Activated CD4-positive, alpha-beta T cell treated with anti-CD3 and anti-CD28 coated beads, Interleukin-2, amount 50 U/mL, for 16 hours (primary cell): Measurements from ENCODE around the gene YLPM1.
A peak's percentile ranks its signal among the peaks of the same experiment; 100 is the strongest.

Experiments used
- DNase-seq: peaks from one replicate; pipeline ENCODE4 v3.0.0-alpha.2; 2020

YLPM1 gene

DNA sequence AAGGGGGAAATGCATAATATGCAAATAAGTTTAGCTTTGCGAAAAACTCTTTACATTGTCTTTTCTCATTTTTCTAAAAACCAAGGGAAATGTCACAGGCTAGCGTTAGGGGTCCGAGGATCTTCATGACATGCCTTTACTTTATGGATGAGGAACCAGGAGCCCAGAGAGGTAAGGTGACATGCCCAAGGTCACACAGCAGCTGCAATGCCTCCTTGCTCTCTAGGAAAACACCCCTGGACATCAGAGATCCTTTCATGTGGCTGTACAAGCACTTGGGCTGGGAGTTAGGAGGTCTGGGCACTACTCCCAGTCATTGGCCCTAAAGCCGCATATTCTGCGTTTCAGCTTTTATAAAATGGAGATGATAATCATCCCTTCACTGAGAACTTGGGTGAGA, 112.1 kb downstream of the YLPM1 start:
- DNase-seq, result no peak

DNA sequence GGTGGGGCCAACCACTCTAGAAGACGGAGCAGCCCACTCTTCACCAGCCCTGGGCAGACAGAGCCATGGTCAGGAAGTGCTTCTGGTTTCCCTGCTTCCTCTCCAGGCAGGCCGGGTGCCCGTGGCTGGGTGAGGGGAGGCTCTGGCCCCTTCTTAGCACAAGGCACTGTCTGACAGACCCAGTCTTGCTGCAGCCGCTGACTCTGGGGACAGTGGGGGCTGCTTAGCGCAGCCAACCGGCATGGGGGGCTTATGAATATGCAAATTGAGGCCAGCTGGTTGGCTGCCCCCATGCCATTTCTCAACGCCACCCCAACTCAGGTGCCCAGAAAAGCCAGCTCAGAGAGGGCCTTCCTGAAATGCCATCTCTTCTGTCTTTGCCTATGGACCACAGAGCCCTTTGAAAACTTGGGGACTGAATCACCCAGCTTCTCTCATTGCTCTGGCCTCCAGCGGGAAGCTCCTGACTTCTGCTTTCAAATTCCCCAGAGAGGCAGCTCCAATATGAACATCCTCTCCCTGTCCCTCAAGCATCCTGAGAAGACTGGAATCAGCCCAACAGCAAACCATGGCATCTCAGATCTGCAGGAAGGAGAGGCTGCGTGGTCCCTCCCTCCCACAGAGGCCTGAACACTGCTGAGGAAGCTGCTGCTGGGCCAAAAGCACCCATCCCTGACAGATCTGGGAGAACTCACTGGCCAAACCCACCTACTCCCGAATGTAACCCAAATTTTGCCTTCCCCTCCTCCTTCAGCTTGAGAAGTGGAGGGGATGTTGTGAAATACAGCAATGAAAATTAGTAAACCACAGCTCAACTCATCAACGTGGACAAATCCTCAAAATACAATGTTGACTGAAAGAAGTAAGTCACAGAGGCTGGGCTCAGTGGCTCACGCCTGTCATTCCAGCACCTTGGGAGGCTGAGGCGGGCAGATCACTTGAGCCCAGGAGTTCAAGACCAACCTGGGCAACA, 113.1 kb downstream of the YLPM1 start, which contains the start of gene PROX2:
Gene PROX2, minus strand, starts transcription at position 205 of the 973 bp plus-strand sequence. CDS start 12,311 bp downstream, outside the sequence.
- no peak for DNase-seq

DNA sequence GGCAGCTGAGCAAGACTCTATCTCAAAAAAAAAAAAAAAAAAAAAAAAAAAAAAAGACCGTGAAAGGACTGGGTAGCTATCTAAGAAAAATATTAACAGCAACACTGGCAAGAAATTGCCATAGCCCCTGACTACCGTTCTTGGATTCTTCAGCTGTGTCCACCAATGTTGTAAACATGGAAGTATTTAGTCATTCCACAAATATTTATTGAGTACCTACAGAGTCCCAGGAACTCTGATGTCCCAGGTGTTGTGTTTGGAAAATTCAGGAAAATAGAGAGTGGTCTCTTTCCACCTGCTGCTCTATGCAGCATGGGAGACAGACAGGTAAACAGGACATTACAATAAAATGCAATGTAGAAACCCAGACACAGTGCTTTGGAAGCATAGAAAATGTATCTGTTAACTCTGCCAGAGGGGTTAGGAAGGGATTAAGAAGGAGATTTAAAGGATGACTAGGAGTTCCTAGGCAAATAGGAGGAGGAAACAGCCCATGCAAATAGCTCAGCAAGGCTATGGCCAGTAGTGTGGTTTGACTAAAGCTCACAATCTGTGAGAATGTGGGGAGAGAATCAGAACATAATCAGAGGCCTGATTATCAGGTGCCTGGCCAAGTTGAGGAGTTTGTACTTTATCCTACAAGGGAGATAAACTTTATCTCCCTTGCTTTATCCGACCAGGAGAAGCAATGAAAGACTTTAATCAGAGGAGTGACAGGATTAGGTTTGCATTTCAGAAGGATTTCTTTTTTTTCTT, 116.5 kb downstream of the YLPM1 start:
- DNase-seq, result no peak

DNA sequence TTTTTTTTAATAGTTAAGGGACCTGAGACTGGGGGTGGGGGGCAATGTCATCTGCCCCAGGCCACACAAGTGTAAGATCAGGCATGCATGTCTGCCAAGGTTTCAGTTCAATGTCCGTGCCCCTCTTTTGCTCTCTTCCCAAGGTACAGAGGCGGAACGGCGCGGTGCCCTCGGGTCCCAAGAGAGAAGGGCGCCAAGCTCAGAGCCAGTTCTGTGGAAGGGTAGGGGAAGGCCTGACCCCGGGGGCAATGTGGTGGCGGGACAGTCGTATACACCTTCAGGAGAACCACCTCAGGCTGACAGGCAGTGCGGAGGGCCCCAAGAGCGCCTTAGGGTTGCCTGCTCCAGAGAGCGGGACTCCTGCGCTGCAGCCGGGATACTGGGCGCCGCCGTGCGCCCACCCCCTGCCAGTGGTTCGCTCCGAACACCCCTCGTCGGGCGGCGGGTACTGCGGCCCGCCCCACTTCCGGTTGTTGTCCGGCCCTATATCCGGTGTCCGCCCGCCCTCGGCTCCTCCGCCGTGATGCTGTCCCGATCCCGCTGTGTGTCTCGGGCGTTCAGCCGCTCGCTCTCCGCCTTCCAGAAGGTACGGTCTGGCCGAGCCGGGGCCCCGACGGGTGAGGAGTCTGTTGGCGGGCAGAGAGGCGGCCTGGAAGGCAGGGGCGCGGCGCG, 118.5 kb downstream of the YLPM1 start, which contains the start of gene DLST:
Gene DLST, plus strand, starts transcription at position 486 of the 672 bp plus-strand sequence. Its CDS starts 38 bp downstream, at position 524.
- peak; percentile 89 for DNase-seq

DNA sequence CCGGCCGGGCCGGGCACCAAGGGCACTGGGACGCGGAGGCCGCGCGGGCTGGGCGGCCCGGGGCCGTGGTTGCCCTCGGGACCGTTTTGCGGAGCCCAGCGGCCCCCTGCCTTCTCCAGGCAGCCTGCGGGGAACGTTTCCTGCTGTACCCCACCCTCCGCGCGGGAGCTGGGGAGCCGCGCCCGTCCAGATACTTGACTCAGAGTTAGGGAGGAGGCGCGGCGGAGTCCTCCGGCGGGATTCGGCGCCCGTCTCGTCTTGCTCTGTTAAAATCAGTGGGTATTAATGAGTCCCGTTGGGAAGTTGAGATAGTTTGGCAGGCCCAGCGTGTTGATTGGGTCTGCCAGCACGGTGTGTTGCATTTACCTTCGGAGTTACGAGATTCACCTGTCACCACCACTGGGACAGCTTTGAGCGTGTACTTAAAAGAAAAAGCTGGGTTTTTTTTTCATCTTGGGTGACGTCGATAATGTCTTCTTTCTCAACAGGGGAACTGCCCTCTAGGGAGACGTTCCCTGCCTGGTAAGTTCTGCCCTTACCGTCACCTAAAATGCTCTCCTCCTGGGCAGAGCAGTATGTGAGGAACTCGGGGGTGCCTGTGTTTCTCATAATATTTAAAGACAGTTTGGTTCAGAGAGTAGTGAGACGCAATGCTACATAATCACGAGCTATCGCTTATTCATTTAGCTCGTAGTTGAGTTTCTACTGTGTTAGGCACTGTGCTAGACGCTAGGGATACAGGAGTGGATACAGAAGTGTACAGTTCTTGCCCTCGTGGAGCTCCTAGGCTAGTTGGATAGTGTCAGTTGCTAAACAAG, 119.2 kb downstream of the YLPM1 start:
- peak; percentile 41 for DNase-seq
